Choroid plexus epithelial cell (primary cell): ENCODE measurements around the gene KCNMA1.

Source experiments
- DNase-seq: peaks from one replicate; pipeline ENCODE4 v3.0.0-alpha.2; 2010; ENCODE audit warnings: low read depth
- H3K4me3 ChIP-seq: 2 replicates; pipeline ENCODE4 v1.5.1; 2011; ENCODE audit warnings: low read depth, mild to moderate bottlenecking, control low read depth, low read length, moderate library complexity
- CTCF ChIP-seq: conservative IDR thresholded peaks from 2 replicates; pipeline ENCODE4 v1.5.1; 2011; ENCODE audit warnings: low read depth, mild to moderate bottlenecking, control low read depth, inconsistent platforms, low read length, moderate library complexity

KCNMA1 gene

DNA sequence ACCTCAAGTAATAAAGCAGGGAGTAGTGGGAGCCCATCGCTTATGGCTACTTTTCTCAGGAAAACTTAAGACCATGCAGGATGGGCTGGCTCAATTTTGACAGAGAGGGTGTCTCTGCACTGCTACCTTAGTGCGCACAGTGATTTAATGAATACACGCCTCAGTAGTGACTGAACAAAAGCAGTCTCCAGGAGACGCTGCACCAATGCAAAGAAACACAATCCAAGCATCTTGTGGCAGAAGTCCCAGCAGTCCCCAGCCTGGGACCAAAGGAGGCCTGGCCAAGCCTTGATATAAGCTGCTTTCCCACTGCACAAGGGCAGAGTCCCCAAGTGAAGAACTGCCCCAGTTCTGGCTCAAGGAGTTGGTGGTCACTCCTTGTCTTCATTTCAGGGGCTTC, 368.9 kb downstream of the KCNMA1 start:
- H3K4me3 ChIP-seq: no peak overlapping the region
- TF ChIP-seq CTCF: no peak
- no peak for DNase-seq

- DNase-seq: no peak
- no peak for TF ChIP-seq CTCF
- H3K4me3 ChIP-seq: no peak overlapping the region
These were observed 369.6 kb downstream of the KCNMA1 start for GRCh38 chr10:77267703-77268675.

DNA sequence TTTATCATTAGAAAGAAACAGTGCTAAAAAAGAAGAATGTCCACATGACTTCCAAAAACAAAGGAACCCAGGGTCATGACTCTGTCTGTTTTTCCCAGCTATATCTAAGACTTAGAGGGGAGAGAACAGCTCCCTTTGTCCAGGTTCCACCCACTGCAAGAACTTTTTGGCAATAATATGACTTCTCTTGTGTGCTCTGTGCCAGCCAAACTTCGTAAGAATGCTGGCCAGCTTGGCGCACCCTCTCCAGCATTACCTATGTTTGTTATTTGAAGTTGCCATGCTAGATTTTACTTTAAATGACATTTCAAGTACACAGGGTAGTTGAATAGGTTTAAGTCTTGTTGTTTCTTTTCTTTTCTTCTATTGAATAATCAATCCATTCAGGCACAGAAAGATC, 371.4 kb downstream of the KCNMA1 start:
- no peak for TF ChIP-seq CTCF
- no peak overlapping the region for H3K4me3 ChIP-seq
- DNase-seq: no peak

DNA sequence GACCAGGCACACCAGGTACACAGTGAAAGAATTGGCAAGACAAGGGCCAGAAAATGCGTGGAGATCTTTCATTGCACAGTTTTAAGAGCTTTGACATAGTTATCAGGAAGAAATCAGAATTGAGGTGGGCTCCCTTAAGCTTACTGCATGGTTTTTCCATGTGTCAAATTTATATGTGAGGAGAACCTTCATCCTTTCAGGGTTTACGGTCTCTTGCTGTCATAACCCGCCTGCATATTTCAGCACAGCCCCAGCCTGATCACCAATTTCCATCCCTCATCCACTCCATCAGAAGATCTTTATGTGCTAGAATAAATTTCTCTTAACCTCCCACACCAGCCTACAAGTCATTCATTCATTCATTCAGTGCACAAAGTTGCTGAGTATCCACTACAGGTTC, 373.1 kb downstream of the KCNMA1 start:
- TF ChIP-seq CTCF: no peak
- H3K4me3 ChIP-seq: no peak overlapping the region
- DNase-seq: no peak

DNA sequence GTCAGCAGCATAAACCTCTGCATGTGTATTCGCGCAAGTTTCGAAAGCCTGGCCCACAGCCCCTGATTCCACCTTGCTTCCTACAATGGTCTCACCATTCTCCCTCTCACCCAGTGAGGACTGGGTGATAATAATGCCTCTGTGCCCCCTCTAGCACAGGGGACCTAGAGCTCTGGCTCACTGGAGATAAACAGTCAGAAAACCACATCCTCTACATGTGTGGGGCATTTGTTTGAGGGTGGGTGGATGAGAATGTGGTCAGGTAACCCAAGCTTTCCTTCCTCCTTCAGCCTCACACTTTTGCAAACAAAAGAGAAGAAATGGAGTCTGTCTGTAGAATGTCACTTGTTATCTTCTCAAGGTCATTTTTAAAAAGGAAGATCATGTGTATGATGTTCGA, 373.5 kb downstream of the KCNMA1 start:
- no peak for TF ChIP-seq CTCF
- H3K4me3 ChIP-seq: no peak overlapping the region
- no peak for DNase-seq

GRCh38 chr10:77263700-77264099, 373.9 kb downstream of the KCNMA1 start:
- no peak for DNase-seq
- TF ChIP-seq CTCF: no peak
- no peak overlapping the region for H3K4me3 ChIP-seq

DNA sequence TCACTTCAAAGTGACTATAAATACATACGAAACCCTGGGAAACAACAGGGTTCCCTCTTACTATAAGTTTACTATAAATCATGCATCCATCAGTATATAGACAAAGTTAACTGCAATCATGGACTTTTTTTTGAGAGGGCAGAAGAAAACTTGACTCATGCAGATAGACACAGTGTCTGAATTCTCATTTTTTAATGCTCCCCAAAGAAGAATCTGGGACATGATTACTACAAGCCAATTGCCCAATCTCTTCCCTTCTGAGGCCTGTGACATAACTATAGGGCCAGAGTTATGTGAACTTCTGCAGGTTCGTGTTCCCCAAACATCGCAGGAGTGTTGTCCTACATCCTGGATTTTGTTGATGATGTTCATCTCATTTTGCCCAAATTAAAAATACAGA, 376.5 kb downstream of the KCNMA1 start:
- no peak for DNase-seq
- no peak overlapping the region for H3K4me3 ChIP-seq
- TF ChIP-seq CTCF: no peak
